D721Med (cell line): Measurements from ENCODE around the gene TEX261.

Experiments used
- DNase-seq: peaks from one replicate; pipeline ENCODE4 v3.0.0; 2011; ENCODE audit warnings: low spot score; ENCODE audit not compliant: insufficient read length
- FAIRE-seq: peaks from 2 replicates; lab custom pipeline; 2011; peaks lifted over from hg19 to GRCh38; lab: Jason Lieb, UNC
- CTCF ChIP-seq: IDR thresholded peaks from 2 replicates; pipeline ENCODE4 v1.5.1; 2012; ENCODE audit warnings: mild to moderate bottlenecking, control low read depth; ENCODE audit not compliant: insufficient read depth; ENCODE audit errors: missing control alignments

The TEX261 gene

DNA sequence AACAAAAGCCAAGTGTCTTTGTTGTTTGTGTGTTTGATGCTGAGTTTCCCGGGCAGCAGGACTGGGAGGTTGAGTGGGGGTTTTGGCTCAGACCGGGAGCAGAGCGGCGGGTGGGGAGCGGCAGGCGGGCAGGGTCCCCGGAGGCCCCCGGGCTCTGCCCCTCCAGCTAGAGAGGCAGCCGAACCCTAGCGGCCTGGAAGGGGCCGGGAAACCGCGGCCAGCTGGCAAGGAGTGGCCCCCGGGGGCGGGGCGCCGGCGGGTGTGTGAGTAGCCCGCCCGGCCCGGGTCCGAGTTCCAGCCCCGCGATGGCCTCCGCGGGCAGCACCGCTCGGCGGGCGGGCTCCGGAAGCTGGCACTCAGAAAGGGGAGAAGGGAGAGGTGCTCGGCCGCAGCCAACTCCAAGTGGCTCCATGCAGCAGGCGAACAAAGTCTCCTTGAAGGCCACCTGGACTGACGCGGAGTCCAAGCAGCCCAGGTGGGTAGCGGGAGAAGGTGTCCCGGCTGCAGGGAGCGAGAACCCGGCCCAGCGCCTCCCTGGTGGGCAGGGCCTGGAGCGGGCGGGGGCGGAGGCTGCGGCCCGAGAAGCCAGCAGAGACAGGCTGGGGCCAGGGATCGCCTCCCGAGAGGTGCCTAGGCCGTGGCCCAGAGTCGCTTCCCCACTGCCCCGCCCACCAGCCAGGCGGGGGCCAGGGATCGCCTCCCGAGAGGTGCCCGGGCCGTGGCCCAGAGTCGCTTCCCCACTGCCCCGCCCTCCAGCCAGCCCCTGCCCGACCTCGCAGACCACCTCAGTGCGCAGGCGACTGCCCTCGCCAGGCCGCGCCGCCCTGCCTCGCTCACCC is 16.1 kb downstream of the TEX261 start, which contains the start of gene ANKRD53:
ANKRD53 (plus strand) TSS at position 290 of the 839 bp plus-strand sequence; CDS start at position 306, 16 bp downstream.
- no peak for DNase-seq
- TF ChIP-seq CTCF, result no peak
- no peak for FAIRE-seq

GRCh38 chr2:70977605-70978205 is 17.0 kb downstream of the TEX261 start:
- FAIRE-seq, result no peak
- TF ChIP-seq CTCF, result no peak
- no peak for DNase-seq

- TF ChIP-seq CTCF, result no peak
- FAIRE-seq (no peak), DNase-seq (no peak)
These were observed 19.4 kb downstream of the TEX261 start for GRCh38 chr2:70975237-70975636.

GRCh38 chr2:70974592-70974991 is 20.1 kb downstream of the TEX261 start:
- DNase-seq (no peak), FAIRE-seq (no peak)

DNA sequence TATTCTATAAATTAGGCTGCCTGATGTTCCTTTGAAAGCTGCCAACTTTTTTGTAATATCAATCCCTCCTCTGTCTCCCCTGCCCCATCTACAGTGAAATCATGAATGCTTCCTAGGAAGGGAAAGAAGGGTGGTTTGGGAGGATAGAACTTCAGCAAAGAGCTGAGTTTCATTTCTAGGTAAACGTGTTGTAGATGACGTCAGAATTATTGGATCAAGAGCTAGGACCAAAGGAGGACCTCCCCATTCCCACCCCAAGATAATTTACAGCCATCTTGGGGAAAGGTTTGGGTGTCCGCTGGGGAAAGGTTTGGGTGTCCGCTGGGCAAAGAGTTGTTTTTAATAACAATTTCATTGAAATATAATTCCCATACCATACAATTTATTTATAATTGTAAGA is 27.5 kb downstream of the TEX261 start:
- no peak for DNase-seq
- no peak for TF ChIP-seq CTCF
- FAIRE-seq, result no peak

More at GRCh38 chr2:70974592-70974991, 20.1 kb downstream of the TEX261 start:
- TF ChIP-seq CTCF, result no peak

- FAIRE-seq, result no peak
- TF ChIP-seq CTCF, result no peak
- DNase-seq, result no peak
These were observed 28.0 kb downstream of the TEX261 start for GRCh38 chr2:70966681-70967080.

DNA sequence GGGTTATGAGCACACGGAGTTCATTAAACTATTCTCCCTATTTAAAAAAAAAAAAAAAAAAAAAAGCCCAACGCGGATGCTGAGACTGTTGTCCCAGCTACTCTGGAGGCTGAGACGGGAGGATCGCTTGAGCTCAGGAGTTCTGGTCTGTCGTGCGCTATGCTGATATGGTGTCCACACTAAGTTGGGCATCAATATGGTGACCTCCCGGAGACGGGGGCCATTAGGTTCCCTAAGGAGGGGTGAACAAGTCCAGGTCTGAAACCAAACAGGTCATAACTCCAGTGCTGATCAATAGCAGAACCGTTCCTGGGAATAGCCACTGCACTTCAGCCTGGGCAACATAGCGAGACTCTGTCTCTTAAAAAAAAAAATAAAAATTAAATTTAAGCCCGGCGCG is 29.2 kb downstream of the TEX261 start:
- FAIRE-seq, result no peak
- no peak for TF ChIP-seq CTCF
- no peak for DNase-seq
